ENCODE results near the gene COX18.

The COX18 gene, protein sequence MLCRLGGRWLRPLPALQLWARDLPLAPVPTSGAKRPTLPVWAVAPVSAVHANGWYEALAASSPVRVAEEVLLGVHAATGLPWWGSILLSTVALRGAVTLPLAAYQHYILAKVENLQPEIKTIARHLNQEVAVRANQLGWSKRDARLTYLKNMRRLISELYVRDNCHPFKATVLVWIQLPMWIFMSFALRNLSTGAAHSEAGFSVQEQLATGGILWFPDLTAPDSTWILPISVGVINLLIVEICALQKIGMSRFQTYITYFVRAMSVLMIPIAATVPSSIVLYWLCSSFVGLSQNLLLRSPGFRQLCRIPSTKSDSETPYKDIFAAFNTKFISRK

GRCh38 chr4:73069338-73070073 lies at the start of gene COX18:
Gene COX18, minus strand, starts transcription at chr4:73069716. Its CDS starts 67 bp downstream, at chr4:73069649.
- DNase-seq (ENCODE audit: low read depth), result peak; percentile 99
- TF ChIP-seq, protein P1, sequence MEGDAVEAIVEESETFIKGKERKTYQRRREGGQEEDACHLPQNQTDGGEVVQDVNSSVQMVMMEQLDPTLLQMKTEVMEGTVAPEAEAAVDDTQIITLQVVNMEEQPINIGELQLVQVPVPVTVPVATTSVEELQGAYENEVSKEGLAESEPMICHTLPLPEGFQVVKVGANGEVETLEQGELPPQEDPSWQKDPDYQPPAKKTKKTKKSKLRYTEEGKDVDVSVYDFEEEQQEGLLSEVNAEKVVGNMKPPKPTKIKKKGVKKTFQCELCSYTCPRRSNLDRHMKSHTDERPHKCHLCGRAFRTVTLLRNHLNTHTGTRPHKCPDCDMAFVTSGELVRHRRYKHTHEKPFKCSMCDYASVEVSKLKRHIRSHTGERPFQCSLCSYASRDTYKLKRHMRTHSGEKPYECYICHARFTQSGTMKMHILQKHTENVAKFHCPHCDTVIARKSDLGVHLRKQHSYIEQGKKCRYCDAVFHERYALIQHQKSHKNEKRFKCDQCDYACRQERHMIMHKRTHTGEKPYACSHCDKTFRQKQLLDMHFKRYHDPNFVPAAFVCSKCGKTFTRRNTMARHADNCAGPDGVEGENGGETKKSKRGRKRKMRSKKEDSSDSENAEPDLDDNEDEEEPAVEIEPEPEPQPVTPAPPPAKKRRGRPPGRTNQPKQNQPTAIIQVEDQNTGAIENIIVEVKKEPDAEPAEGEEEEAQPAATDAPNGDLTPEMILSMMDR (IDR thresholded peaks at IDR 0.05; ENCODE audit: insufficient read depth, low read depth, low read length, missing control alignments), result no peak
- H3K4me3 ChIP-seq (ENCODE audit: low read depth, low read length), result peak within 1 kb of the TSS; percentile 95

- no peak overlapping the region for H3K4me3 ChIP-seq (ENCODE audit: low read depth, low read length)
- DNase-seq (ENCODE audit: low read depth), result no peak
- TF ChIP-seq, protein P1 (IDR thresholded peaks at IDR 0.05; ENCODE audit: insufficient read depth, low read depth, low read length, missing control alignments), result no peak
Measured at GRCh38 chr4:73109493-73109892, 40.0 kb upstream of the COX18 start.

- TF ChIP-seq, protein P1 (IDR thresholded peaks at IDR 0.05; ENCODE audit: insufficient read depth, low read depth, low read length, missing control alignments), result no peak
- no peak for DNase-seq (ENCODE audit: low read depth)
- no peak overlapping the region for H3K4me3 ChIP-seq (ENCODE audit: low read depth, low read length)
Measured at GRCh38 chr4:73104695-73105094, 35.2 kb upstream of the COX18 start.

DNA sequence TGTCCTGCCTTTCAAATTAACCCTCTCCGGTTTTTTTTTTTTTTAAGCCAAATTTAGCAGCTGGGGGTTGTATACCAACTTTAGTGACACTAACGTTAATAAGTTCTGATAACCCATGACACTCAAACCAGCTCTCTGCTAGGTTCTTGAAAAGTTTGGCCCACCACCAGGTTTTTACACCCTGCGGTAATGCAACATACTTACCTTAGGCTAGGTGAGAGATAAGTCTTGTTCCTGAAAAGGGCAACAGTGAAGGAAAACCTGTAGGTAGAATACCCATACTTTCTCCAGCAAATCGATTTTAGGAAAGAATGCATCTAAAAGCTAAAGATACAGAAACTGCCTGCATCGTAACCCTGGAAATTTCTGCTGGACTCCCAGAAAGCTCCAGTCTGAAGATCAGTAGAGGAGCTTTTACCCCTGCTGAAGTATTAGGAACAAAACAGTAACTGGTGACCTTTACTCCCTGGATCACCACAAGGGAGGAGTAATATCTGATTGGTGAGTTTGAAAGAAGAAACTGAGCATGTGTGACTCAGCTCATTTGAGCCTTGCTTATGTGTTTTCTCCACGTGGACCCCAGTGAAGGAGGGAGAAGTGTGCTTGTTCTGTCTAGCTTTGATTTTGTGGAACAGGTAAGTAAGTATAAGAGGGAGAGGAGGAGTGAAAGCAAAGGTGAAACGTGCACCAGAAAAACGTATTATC lies 34.4 kb upstream of the COX18 start:
- no peak overlapping the region for H3K4me3 ChIP-seq (ENCODE audit: low read depth, low read length)
- DNase-seq (ENCODE audit: low read depth), result no peak
- TF ChIP-seq, protein P1 (IDR thresholded peaks at IDR 0.05; ENCODE audit: insufficient read depth, low read depth, low read length, missing control alignments), result no peak

GRCh38 chr4:73099143-73099542 lies 29.6 kb upstream of the COX18 start:
- no peak overlapping the region for H3K4me3 ChIP-seq (ENCODE audit: low read depth, low read length)
- no peak for DNase-seq (ENCODE audit: low read depth)
- TF ChIP-seq, protein P1 (IDR thresholded peaks at IDR 0.05; ENCODE audit: insufficient read depth, low read depth, low read length, missing control alignments), result no peak

GRCh38 chr4:73098713-73099112 lies 29.2 kb upstream of the COX18 start:
- no peak overlapping the region for H3K4me3 ChIP-seq (ENCODE audit: low read depth, low read length)
- no peak for DNase-seq (ENCODE audit: low read depth)

More at GRCh38 chr4:73098713-73099112, 29.2 kb upstream of the COX18 start:
- TF ChIP-seq, protein P1 (IDR thresholded peaks at IDR 0.05; ENCODE audit: insufficient read depth, low read depth, low read length, missing control alignments), result no peak

Measured in GM12865 (cell line).